Sigmoid colon (tissue), 7 donors: Measurements from ENCODE around the gene CRAT. TPM values are rescaled to one million over a fixed set of nuclear protein-coding genes. Genes with fewer than 3 reads are reported as not detected.

ENCODE experiments used
- DNase-seq: peaks from one replicate; pipeline ENCODE4 v3.0.0-alpha.2; 2019
- H3K27ac ChIP-seq, 4 donors: fragments of 200-600 bp; sonication (generic); one replicate each; pipeline ENCODE4 v1.5.1; 2016 to 2019; ENCODE audit warnings: mild to moderate bottlenecking in 1 of 4
- H3K27me3 ChIP-seq, 3 donors: fragments of 200-600 bp; sonication (generic); one replicate each; pipeline ENCODE4 v1.5.1; 2019; ENCODE audit warnings: mild to moderate bottlenecking in 1 of 3
- H3K36me3 ChIP-seq, 4 donors: fragments of 200-600 bp; sonication (generic); one replicate each; pipeline ENCODE4 v1.5.1; 2016 to 2019
- H3K4me1 ChIP-seq, 4 donors: fragments of 200-600 bp; sonication (generic); one replicate each; pipeline ENCODE4 v1.5.1; 2017 to 2019
- H3K4me3 ChIP-seq, 4 donors: fragments of 200-600 bp; sonication (generic); one replicate each; pipeline ENCODE4 v1.5.1; 2017 to 2019; ENCODE audit warnings: mild to moderate bottlenecking in 2 of 4, moderate library complexity in 1 of 4
- H3K9me3 ChIP-seq, 4 donors: fragments of 200-600 bp in 3 of 4; sonication (generic) in 3 of 4; one replicate each; pipeline versions ENCODE4 v1.5.1 to v1.6.1; 2013 to 2019
- CTCF ChIP-seq, 4 experiments: fragments of 450-650 bp in 3 of 4; fragments of 200-600 bp in 1 of 4; IDR thresholded peaks; one replicate each; pipeline ENCODE4 v1.5.1; 2016 to 2019; ENCODE audit warnings: antibody characterized with exemption in 4 of 4, mild to moderate bottlenecking in 3 of 4, moderate library complexity in 2 of 4
- EP300 ChIP-seq, 4 donors: sonication (generic); formaldehyde crosslinking; IDR thresholded peaks; one replicate each; pipeline ENCODE4 v1.6.1; 2017; ENCODE audit warnings: antibody characterized with exemption in 4 of 4
- POLR2A ChIP-seq, 2 donors: fragments of 450-650 bp; IDR thresholded peaks; one replicate each; pipeline ENCODE4 v1.6.1; 2016; ENCODE audit warnings: antibody characterized with exemption in 2 of 2, mild to moderate bottlenecking in 2 of 2, moderate library complexity in 2 of 2
- POLR2AphosphoS5 ChIP-seq, 4 donors: sonication (generic); formaldehyde crosslinking; IDR thresholded peaks; one replicate each; pipeline ENCODE4 v1.6.1; 2017; ENCODE audit warnings: antibody characterized with exemption in 4 of 4
- WGBS, 2 donors: extraction: QIAGEN DNeasy Blood & Tissue Kit; methylation state at CpG; one replicate each; pipeline ENCODE4 v1.1.7; 2013; 5-methylcytosine and 5-hydroxymethylcytosine counted together
- intact Hi-C: fragments of 100-400 bp; cut with DNase I; formaldehyde crosslinking; loops from one replicate; pipeline ENCODE4 v1.15.1; 2023
- polyA plus RNA-seq, 3 donors: library from polyadenylated mRNA; stranded (reverse); fragments of 200-250 nt; gene quantifications; one replicate each; pipeline ENCODE4 v1.2.3, GENCODE V29; 2013
- total RNA-seq, 4 donors: library from RNA; depleted of rRNA; stranded (reverse); fragments of >200 nt; gene quantifications; one replicate each; pipeline ENCODE4 v1.1.0, GENCODE V29; 2016
- donor health status: healthy with polysubstance abuse.
- donor health status: Bipolar disorder and iron deficiency.
- donor health status: healthy.

The CRAT gene
- total and polyA plus RNA-seq, 7 donors, result 49.6 to 66.8 (median 52.9) TPM

DNA sequence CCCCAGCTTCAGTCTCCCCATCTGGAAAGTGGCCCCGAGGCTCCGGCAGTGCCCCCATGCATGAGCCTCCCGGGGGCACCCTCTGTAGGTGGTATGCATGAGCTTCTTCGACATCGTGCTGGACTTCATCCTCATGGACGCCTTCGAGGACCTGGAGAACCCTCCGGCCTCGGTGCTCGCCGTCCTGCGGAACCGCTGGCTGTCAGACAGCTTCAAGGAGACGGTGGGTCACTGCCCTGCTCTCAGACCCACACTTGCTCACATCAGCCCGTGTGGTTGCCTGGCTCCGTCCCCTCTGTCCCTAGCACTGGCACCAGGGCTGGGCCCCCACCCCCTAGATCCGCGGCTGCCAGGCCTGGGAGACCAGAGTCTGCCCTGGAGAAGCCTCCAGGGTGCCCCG, 42.5 kb downstream of the CRAT start:
- H3K27ac ChIP-seq, result no peak overlapping the region
- no peak overlapping the region for H3K4me3 ChIP-seq
- no peaks in the 10 kb centered on the region for H3K4me1 ChIP-seq
- 93 to 94% methylated on average over 19 of the region's 19 CpGs for WGBS, 2 donors
- TF ChIP-seq POLR2AphosphoS5 (IDR thresholded peaks at IDR 0.05) (no peak), EP300 (IDR thresholded peaks at IDR 0.05) (no peak), CTCF (IDR thresholded peaks at IDR 0.05) (no peak), POLR2A (IDR thresholded peaks at IDR 0.05) (no peak)
- DNase-seq, result no peak
- peaks cover 9 to 77% (median 38%) of the 10 kb centered on the region in 4 donors for H3K36me3 ChIP-seq
- H3K9me3 ChIP-seq, result no peaks in the 10 kb centered on the region
- H3K27me3 ChIP-seq, result no peaks in the 10 kb centered on the region
- intact Hi-C loops, result no loop called here

- H3K36me3 ChIP-seq, result peaks cover 20 to 93% (median 60%) of the 10 kb centered on the region in 4 donors
- H3K4me3 ChIP-seq, result no peak overlapping the region
- intact Hi-C loops, result no loop called here
- no peaks in the 10 kb centered on the region for H3K27me3 ChIP-seq
- no peak overlapping the region for H3K27ac ChIP-seq
- H3K9me3 ChIP-seq, result no peaks in the 10 kb centered on the region
- no peaks in the 10 kb centered on the region for H3K4me1 ChIP-seq
- DNase-seq, result no peak
- TF ChIP-seq POLR2A (IDR thresholded peaks at IDR 0.05) (no peak), CTCF (IDR thresholded peaks at IDR 0.05) (no peak), POLR2AphosphoS5 (IDR thresholded peaks at IDR 0.05) (no peak), EP300 (IDR thresholded peaks at IDR 0.05) (no peak)
- 95 to 96% methylated on average over 8 of the region's 8 CpGs for WGBS, 2 donors
Measured at GRCh38 chr9:129064499-129064908, 46.1 kb downstream of the CRAT start.

DNA sequence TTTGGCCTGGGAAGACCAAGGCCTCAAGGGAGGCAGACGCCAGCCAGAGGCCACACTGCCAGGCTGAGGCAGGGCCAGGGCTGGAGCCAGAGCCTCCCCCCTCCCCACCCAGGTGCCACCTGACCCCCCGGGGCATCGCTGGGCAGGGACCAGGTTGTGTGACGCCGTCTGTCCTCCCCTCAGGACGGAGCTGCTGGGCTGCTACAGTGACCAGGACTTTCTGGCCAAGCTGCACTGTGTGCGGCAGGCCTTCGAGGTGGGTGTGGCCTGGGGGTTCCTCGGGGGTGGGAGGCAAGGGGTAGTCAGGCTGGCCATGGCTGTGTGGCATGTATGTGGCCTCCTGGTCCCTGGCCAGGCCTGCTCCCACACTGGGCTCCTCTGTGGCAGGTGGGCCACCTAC, 47.5 kb downstream of the CRAT start:
- Histone ChIP-seq H3K4me1 (no peaks in the 10 kb centered on the region), H3K27ac (no peak overlapping the region), H3K36me3 (peaks cover 18 to 93% (median 57%) of the 10 kb centered on the region in 4 donors), H3K4me3 (no peak overlapping the region), H3K9me3 (no peaks in the 10 kb centered on the region), H3K27me3 (no peaks in the 10 kb centered on the region)
- intact Hi-C loops, result no loop called here
- no peak for DNase-seq
- no peak for TF ChIP-seq POLR2AphosphoS5 (IDR thresholded peaks at IDR 0.05)
- no peak for TF ChIP-seq POLR2A (IDR thresholded peaks at IDR 0.05)
- no peak for TF ChIP-seq CTCF (IDR thresholded peaks at IDR 0.05)
- TF ChIP-seq EP300 (IDR thresholded peaks at IDR 0.05), result no peak
- 90 to 93% methylated on average over 9 of the region's 9 CpGs for WGBS, 2 donors

DNA sequence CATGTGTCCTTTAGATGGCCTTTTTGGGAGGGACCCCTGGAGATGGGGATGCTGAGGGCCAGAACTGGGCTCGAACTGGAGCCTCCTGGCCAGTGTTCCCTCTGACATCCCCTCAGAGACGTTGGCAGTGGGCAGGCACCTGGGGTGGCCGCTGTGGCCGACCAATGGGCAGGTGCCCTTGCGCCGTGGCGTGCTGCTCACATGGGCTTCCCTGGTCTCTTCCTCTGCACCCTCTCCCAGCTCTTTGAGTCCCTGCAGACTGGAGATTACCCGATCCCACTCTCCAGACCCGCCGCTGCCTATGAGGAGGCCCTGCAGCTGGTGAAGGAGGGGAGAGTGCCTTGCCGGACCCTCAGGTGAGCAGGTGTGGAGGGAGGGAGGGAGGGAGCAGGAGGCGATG, 49.6 kb downstream of the CRAT start:
- intact Hi-C loops, result no loop called here
- Histone ChIP-seq H3K4me1 (no peaks in the 10 kb centered on the region), H3K9me3 (no peaks in the 10 kb centered on the region), H3K36me3 (peaks cover 11 to 95% (median 50%) of the 10 kb centered on the region in 4 donors), H3K27ac (no peak overlapping the region), H3K27me3 (no peaks in the 10 kb centered on the region), H3K4me3 (no peak overlapping the region)
- WGBS, 2 donors, result 96 to 97% methylated on average over 12 of the region's 12 CpGs
- no peak for TF ChIP-seq CTCF (IDR thresholded peaks at IDR 0.05)
- TF ChIP-seq EP300 (IDR thresholded peaks at IDR 0.05), result no peak
- TF ChIP-seq POLR2A (IDR thresholded peaks at IDR 0.05), result no peak
- no peak for TF ChIP-seq POLR2AphosphoS5 (IDR thresholded peaks at IDR 0.05)
- no peak for DNase-seq
